Measurements from ENCODE around the gene YDJC. TPM values are rescaled to one million over a fixed set of nuclear protein-coding genes. Genes with fewer than 3 reads are reported as not detected.
"Not testable (repeated sequence)": the region's sequence is repeated elsewhere in the genome, so short reads cannot be mapped to it uniquely, and the experiment has no call there.

YDJC gene
- total RNA-seq, 5 donors from 2014 or later (not counting 1 experiment from before 2014, with no cell fraction given), result 28.3 to 69.2 (median 62.2) TPM

DNA sequence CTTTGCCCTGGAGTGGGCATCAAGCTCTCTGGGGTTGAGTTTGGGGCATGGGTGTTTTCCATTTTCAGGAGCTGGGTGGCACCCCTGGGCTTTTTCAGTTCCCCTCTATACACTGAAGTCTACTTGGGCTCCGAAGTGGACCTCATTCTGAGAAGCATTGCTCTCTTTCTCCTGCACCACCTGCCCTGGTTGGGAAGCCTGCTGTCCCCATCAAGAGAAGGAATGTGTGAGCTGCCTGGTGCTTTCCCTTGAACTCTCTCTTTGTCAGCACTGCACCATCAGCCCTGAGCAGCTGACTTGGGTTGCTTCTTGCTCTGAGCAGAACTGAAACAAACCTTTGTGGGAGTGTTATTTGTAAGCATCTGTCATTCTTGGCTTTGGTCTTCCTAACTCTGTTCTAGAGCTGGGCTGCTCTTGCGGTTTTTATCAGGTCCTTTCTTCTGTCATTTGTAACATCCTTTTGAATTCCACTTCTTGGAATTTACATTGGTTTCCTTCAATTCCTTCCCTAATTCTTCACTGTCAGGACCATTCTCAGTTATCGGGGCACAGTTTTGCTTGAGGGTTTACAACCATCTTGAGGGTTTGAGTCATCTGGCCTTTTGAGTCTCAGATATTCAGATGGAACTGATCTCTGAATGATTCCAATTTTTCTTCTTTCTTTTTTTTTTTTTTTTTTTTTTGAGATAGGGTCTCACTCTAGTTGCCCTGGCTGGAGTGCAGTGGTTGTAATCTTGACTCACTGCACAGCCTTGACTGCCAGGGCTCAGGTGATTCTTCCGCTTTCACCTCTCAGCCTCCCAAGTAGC lies 41.8 kb downstream of the YDJC start:
- Histone ChIP-seq H3K9me3 (no peaks in the 10 kb centered on the region), H3K4me3 (ENCODE audit: control insufficient read depth in 1 of 2, extremely low read depth in 1 of 2, low read length in 1 of 2) (no peak overlapping the region), H3K27me3 (replicated peaks in 1 of 2; ENCODE audit: control insufficient read depth in 2 of 2, extremely low read depth in 1 of 2, insufficient read depth in 2 of 2, low read length in 1 of 2) (no peaks in the 10 kb centered on the region), H3K27ac (ENCODE audit: low read length) (no peak overlapping the region), H3K4me1 (ENCODE audit: control insufficient read depth in 1 of 2, extremely low read depth in 1 of 2, insufficient read depth in 2 of 2, low read length in 2 of 2) (peaks cover 0 to 59% of the 10 kb centered on the region in 2 experiments), H3K36me3 (ENCODE audit: control insufficient read depth in 2 of 2, extremely low read depth in 1 of 2, insufficient read depth in 1 of 2, low read length in 1 of 2) (peaks cover 3 to 8% of the 10 kb centered on the region in 2 donors)
- H3K27me3 Mint-ChIP-seq, result no peaks in the 10 kb centered on the region
- DNase-seq, result peak in 2 of 35 experiments; percentile 17 to 28
- ATAC-seq (replicated peaks in 1 of 4), result peak; percentile 20 to 67 (median 50)
- H3K4me1 Mint-ChIP-seq, result peaks cover 63 to 72% (median 71%) of the 10 kb centered on the region in 3 donors
- WGBS (ENCODE audit: insufficient coverage), result no CpG with 5 or more reads among the region's 4 CpGs
- POLR2A ChIA-PET, result no interaction called here
- peak overlapping the region; percentile 56 to 84 for H3K27ac Mint-ChIP-seq
- no peaks in the 10 kb centered on the region for H3K9me3 Mint-ChIP-seq
- CTCF ChIA-PET, result interaction anchor here (0.6 to 0.7 kb wide), 2 partner anchors 9 to 361 kb away, joined by 4 read pairs; no protein-coding TSS in a partner anchor
- peak overlapping the region in 1 of 3 donors; percentile 47 for H3K4me3 Mint-ChIP-seq
- peaks cover 15% of the 10 kb centered on the region for H3K36me3 Mint-ChIP-seq

DNA sequence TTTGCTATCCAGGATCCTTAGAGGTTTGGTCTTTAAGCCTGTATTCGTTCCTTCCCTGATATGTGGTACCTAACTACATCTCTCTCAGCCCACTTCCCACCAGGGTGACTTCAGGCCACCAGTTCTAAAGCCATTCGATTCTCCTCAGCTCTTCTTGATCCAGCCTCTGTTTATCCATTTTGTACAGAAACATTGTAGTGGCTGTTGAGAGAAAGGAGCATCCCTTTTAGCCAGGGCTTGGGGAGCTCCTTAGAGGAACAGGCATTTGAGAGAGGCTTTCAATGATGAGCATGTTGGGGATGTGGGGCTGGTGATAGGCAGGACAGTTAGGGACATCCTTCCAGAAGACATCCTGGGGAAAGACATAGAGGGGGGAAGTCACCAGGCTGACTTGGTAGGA lies 44.4 kb downstream of the YDJC start:
- H3K27me3 Mint-ChIP-seq, result no peaks in the 10 kb centered on the region
- POLR2A ChIA-PET, result no interaction called here
- peak overlapping the region in 1 of 3 donors; percentile 8 for H3K4me3 Mint-ChIP-seq
- Histone ChIP-seq H3K9me3 (no peaks in the 10 kb centered on the region), H3K36me3 (ENCODE audit: control insufficient read depth in 2 of 2, extremely low read depth in 1 of 2, insufficient read depth in 1 of 2, low read length in 1 of 2) (peaks cover 3 to 4% of the 10 kb centered on the region in 2 donors), H3K27me3 (replicated peaks in 1 of 2; ENCODE audit: control insufficient read depth in 2 of 2, extremely low read depth in 1 of 2, insufficient read depth in 2 of 2, low read length in 1 of 2) (no peaks in the 10 kb centered on the region), H3K4me1 (ENCODE audit: control insufficient read depth in 1 of 2, extremely low read depth in 1 of 2, insufficient read depth in 2 of 2, low read length in 2 of 2) (peaks cover 0 to 69% of the 10 kb centered on the region in 2 experiments), H3K27ac (ENCODE audit: low read length) (no peak overlapping the region), H3K4me3 (ENCODE audit: control insufficient read depth in 1 of 2, extremely low read depth in 1 of 2, low read length in 1 of 2) (no peak overlapping the region)
- DNase-seq (no peak), ATAC-seq (replicated peaks in 1 of 4) (no peak)
- H3K4me1 Mint-ChIP-seq, result peaks cover 53 to 66% (median 65%) of the 10 kb centered on the region in 3 donors
- no CpG with 5 or more reads among the region's 2 CpGs for WGBS (ENCODE audit: insufficient coverage)
- CTCF ChIA-PET, result interaction anchor here in 1 of 2 donors (0.6 kb wide), 1 partner anchor 13 kb away, joined by 6 read pairs; no protein-coding TSS in a partner anchor
- no peaks in the 10 kb centered on the region for H3K9me3 Mint-ChIP-seq
- peaks cover 13% of the 10 kb centered on the region for H3K36me3 Mint-ChIP-seq
- H3K27ac Mint-ChIP-seq, result peak overlapping the region in 1 of 2 donors; percentile 19

DNA sequence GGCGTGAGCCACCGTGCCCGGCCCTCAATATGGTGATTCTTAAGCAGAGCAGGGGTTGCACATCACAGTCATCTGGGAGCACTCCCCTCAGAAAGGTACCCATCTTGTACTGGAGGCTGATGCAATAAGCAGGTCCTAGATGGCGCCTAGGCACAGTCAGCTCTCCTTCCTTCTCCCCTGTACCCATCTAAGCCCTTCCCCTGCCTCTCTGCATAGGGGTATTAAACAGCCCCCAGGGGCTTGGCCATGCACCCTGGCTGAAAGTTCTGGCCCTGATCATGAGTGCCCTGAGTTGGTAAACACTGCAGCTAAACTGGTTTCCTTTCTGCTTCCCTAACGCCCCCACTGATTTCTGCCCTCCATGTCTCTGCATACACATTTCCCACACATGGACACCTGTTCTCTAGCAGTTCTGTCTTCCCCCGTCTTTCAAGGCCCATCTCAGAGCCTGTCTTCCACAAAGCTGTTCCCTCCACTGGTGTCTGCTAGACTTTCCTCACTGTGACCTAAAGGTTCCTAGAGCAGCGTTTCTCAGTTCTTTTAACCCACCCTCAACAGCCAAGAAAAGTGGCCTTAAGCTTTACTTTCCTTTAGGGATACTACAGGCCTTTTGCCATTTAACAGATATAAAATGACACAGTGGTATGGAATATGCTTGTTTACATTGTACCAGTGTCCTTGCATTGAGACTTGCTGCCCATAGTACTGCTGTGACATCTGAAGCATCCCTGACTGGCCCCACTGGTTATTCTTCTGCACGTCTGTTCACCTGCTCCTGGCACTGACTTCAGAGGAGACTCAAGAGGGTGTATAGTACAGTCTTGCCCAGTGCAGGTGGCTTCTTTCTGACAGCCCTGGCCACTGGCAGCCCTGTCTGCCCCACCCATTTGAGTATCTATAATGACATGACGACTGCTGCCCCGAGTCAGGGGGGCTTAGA lies 46.8 kb downstream of the YDJC start:
- H3K27ac ChIP-seq (ENCODE audit: low read length), result no peak overlapping the region
- POLR2A ChIA-PET, result interaction anchor here in 1 of 2 donors (0.7 kb wide), 1 partner anchor 10 kb away, joined by 5 read pairs; no protein-coding TSS in a partner anchor
- DNase-seq (no peak), ATAC-seq (replicated peaks in 1 of 4) (no peak)
- no peak overlapping the region for H3K4me3 ChIP-seq (ENCODE audit: control insufficient read depth in 1 of 2, extremely low read depth in 1 of 2, low read length in 1 of 2)
- Mint-ChIP-seq H3K27ac (peak overlapping the region; percentile 21 to 58), H3K36me3 (peaks cover 9% of the 10 kb centered on the region), H3K27me3 (no peaks in the 10 kb centered on the region), H3K9me3 (no peaks in the 10 kb centered on the region), H3K4me1 (peaks cover 52 to 71% (median 70%) of the 10 kb centered on the region in 3 donors), H3K4me3 (no peak overlapping the region)
- H3K36me3 ChIP-seq (ENCODE audit: control insufficient read depth in 2 of 2, extremely low read depth in 1 of 2, insufficient read depth in 1 of 2, low read length in 1 of 2), result peaks cover 3 to 8% of the 10 kb centered on the region in 2 donors
- H3K27me3 ChIP-seq (replicated peaks in 1 of 2; ENCODE audit: control insufficient read depth in 2 of 2, extremely low read depth in 1 of 2, insufficient read depth in 2 of 2, low read length in 1 of 2), result no peaks in the 10 kb centered on the region
- CTCF ChIA-PET, result no interaction called here
- no peaks in the 10 kb centered on the region for H3K9me3 ChIP-seq
- peaks cover 0 to 74% of the 10 kb centered on the region in 2 experiments for H3K4me1 ChIP-seq (ENCODE audit: control insufficient read depth in 1 of 2, extremely low read depth in 1 of 2, insufficient read depth in 2 of 2, low read length in 2 of 2)
- WGBS (ENCODE audit: insufficient coverage), result 82% methylated on average over 8 of the region's 10 CpGs

GRCh38 chr22:21581009-21581713 lies 48.7 kb downstream of the YDJC start:
- ATAC-seq (replicated peaks in 1 of 4); H3K27ac ChIP-seq (ENCODE audit: low read length); H3K27ac Mint-ChIP-seq; H3K4me3 Mint-ChIP-seq; H3K9me3 Mint-ChIP-seq; H3K27me3 Mint-ChIP-seq; POLR2A ChIA-PET; H3K27me3 ChIP-seq (replicated peaks in 1 of 2; ENCODE audit: control insufficient read depth in 2 of 2, extremely low read depth in 1 of 2, insufficient read depth in 2 of 2, low read length in 1 of 2); H3K4me3 ChIP-seq (ENCODE audit: control insufficient read depth in 1 of 2, extremely low read depth in 1 of 2, low read length in 1 of 2); H3K9me3 ChIP-seq; DNase-seq: not testable (repeated sequence)
- Mint-ChIP-seq H3K4me1 (peaks cover 52 to 69% (median 67%) of the 10 kb centered on the region in 3 donors), H3K36me3 (peaks cover 13% of the 10 kb centered on the region)
- WGBS (ENCODE audit: insufficient coverage), result 85% methylated on average over 4 of the region's 10 CpGs
- Histone ChIP-seq H3K36me3 (ENCODE audit: control insufficient read depth in 2 of 2, extremely low read depth in 1 of 2, insufficient read depth in 1 of 2, low read length in 1 of 2) (peaks cover 0 to 11% of the 10 kb centered on the region in 2 donors), H3K4me1 (ENCODE audit: control insufficient read depth in 1 of 2, extremely low read depth in 1 of 2, insufficient read depth in 2 of 2, low read length in 2 of 2) (peaks cover 0 to 73% of the 10 kb centered on the region in 2 experiments)
- CTCF ChIA-PET, result interaction anchor here in 1 of 2 donors (0.7 kb wide), 1 partner anchor 49 kb away, joined by 5 read pairs; the partner anchor contains the start of gene YDJC

DNA sequence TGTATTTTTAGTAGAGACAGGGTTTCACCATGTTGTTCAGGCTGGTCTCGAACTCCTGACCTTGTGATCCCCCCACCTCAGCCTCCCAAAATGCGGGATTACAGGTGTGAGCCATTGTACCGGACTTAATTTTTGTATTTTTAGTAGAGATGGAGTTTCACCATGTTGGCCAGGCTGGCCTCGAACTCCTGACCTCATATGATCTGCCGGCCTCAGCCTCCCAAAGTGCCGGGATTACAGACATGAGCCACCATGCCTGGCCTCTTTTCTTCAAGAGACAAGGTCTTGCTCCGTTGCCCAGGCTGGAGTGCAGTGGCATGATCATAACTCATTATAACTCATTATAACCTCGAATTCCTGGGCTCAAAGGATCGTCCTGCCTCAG lies 49.2 kb downstream of the YDJC start:
- CTCF ChIA-PET, result interaction anchor here in 1 of 2 donors (0.7 kb wide), 1 partner anchor 49 kb away, joined by 5 read pairs; the partner anchor contains the start of gene YDJC
- H3K9me3 ChIP-seq; H3K4me3 Mint-ChIP-seq; H3K27me3 ChIP-seq (replicated peaks in 1 of 2; ENCODE audit: control insufficient read depth in 2 of 2, extremely low read depth in 1 of 2, insufficient read depth in 2 of 2, low read length in 1 of 2); H3K4me3 ChIP-seq (ENCODE audit: control insufficient read depth in 1 of 2, extremely low read depth in 1 of 2, low read length in 1 of 2); POLR2A ChIA-PET; ATAC-seq (replicated peaks in 1 of 4); DNase-seq; H3K27me3 Mint-ChIP-seq; H3K9me3 Mint-ChIP-seq; H3K27ac ChIP-seq (ENCODE audit: low read length): not testable (repeated sequence)
- Mint-ChIP-seq H3K36me3 (peaks cover 11% of the 10 kb centered on the region), H3K27ac (peak overlapping the region in 1 of 2 donors; percentile 23), H3K4me1 (peaks cover 48 to 72% (median 67%) of the 10 kb centered on the region in 3 donors)
- 100% methylated on average over 1 of the region's 9 CpGs for WGBS (ENCODE audit: insufficient coverage)
- H3K4me1 ChIP-seq (ENCODE audit: control insufficient read depth in 1 of 2, extremely low read depth in 1 of 2, insufficient read depth in 2 of 2, low read length in 2 of 2), result peaks cover 0 to 78% of the 10 kb centered on the region in 2 experiments
- peaks cover 0 to 11% of the 10 kb centered on the region in 2 donors for H3K36me3 ChIP-seq (ENCODE audit: control insufficient read depth in 2 of 2, extremely low read depth in 1 of 2, insufficient read depth in 1 of 2, low read length in 1 of 2)
